ENCODE measurements around the gene TEX101.
A peak's percentile ranks its signal among the peaks of the same experiment; 100 is the strongest.
"Not testable (repeated sequence)": the region's sequence is repeated elsewhere in the genome, so short reads cannot be mapped to it uniquely, and the experiment has no call there.

Gene TEX101

DNA sequence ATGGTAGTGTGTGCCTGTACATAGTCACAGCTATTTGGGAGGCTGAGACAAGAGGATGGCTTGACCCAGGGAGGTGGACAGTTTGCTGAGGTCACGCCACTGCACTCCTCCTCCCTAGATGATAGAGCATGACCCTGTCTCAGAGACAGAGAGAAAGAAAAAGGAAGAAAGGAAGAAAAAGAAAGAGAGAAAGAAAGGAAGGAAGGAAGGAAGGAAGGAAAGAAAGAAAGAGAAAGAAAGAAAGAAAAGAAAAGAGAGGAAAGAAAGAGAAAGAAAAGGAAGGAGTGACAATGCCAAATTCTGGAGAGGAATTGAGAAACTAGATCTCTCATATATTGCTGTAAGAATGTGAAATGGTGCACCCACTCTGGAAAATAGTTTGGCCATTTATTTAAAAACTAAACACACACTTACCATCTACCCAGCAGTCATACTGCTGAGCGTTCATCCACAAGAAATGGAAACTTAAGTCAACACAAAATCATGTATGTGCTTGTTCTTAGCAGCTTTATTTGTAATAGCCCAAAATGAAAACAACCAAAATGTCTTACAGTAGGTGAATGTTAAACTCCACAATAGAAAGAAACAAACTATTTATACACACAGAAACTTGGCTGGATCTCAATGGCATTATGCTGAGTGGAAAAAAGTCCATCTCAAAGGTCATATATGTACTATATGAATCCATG is 7.5 kb downstream of the TEX101 start:
- no peak for DNase-seq

DNA sequence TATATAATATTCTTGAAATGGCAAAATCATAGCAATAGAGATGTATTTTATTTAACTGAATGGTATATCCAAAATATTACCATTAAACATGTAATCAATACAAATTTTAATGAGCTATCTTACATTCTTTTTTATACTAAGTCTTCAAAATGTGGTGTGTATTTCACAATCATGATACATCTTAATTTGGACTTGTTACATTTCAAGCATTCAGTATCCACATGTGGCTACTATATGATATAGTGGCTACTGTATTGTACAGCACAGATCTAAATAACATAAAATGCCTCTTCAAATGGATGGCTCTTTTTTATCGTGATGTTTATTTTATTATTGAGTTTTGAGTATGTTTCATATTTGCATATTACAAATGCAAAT is 8.0 kb downstream of the TEX101 start:
- no peak for DNase-seq

DNA sequence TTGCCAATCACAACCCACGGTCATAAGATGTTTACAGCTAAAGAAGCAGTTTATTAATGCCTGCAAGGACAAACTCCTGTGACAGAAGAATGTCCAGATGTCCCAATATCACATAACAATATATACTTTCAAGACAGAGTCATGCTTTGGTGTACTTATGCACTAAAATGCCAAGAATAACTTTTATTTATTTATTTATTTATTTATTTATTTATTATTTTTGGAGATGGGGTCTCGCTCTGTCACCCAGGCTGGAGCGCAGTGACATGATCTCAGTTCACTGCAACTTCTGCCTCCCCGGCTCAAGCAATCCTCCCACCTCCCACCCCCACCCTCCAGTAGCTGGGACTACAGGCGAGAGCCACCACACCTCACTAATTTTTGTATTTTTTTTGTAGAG is 9.1 kb downstream of the TEX101 start:
- DNase-seq: no peak

DNA sequence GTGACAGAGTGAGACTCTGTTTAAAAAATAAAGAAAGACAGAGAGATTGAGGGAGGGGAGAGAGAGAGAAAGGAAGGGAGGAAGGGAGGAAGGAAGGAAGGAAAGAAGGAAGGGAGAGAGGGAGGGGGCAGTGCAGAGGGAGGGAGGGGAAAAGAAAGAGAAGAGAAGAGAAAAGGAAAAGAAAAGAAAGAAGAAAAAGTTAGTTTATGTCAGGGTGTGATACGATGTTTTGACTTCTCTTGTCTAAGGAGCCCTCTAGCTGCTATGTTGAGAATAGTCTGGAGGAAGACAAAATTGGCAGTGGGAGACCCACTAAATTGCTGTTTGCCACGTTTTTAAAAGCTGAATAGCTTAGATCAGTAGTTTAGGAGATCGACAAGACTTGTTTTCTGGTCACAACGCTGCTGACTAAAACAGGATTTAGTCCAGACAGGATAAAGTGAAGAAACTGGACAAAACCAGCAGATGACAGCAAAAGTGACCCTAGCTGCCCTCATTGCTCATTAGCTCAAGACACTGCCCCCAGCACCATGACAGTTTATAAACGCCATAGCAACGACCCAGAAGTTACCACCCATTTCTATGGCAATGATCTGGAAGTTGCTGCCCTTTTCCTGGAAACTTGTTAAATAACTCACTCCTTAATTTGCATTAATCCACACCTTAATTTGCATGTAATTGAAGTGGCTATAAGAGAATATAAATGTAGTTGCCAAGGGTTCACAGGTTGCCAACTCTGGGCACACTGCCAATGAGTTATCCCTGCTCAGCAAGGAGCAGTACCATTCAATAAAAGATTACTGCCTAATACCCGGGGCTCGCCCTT is 11.1 kb downstream of the TEX101 start:
- no peak for DNase-seq

DNA sequence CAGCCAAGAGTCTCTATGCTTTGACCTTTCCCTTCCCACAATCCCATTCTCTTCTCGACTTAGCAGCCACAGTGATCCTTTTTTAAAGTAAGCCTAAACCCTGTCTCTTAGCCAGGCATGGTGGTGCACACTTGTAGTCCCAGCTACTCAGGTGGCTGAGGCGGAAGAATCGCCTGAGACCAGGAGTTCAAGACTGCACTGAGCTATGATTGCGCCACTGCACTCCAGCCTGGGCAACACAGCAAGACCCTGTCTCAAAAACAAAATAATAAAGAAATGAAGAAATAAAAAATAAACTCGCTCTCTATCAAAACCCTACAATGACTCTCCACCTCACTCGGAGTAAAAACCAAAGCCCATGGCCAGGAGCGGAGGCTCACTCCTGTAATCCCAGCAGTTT is 14.7 kb downstream of the TEX101 start:
- no peak for DNase-seq

DNA sequence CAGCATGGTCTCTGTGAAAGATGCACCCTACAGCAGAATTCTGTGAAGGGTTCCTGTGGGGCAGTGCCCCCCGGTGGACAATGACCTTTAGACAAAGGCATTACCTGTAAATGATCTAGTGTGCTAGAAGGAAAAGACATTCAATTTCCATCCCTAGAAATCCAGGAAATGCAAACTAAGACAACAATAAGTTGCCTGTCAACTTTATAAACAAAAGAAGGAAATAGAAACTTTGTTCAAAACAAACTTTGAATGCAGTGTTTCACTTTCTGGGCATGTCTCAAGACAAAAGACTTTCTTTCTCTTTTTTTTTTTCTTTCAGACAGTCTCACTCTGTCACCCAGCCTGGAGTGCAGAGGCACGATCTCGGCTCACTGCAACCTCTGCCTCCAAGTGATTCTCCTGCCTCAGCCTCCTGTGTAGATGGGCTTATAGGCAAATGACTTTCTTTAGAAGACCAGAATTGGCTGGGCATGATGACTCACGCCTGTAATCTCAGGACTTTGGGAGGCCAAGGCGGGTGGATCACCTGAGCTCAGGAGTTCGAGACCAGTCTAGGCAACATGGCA is 15.5 kb downstream of the TEX101 start:
- no peak for DNase-seq

DNA sequence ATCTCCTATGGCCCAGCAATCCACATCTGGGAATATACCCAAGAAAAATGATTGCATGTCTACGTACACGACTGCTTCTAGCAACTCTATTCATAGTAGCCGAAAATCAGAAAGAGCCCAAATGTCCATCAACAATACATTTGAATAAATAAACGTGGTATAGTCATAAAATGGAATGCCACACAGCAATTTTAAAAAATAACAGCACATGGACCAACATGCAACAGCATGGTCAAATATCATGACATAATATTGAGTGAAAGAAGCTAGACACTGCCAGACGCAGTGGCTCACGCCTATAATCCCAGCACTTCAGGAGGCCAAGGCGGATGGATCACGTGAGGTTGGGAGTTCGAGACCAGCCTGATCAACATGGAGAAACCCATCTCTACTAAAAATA is 16.3 kb downstream of the TEX101 start:
- no peak for DNase-seq

DNA sequence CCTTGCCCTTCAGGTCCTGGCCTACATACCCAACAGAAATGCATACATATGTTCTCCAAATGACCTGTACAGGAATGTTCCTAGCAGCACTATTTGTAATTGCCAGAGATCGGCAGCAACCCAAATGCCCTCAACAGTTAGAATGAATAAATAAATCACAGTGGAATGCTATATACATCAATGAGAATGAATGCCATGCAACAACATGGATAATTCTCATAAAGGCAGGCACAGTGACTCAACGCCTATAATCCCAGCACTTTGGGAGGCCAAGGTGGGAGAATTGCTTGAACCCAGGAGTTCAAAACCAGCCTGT is 18.6 kb downstream of the TEX101 start:
- DNase-seq: no peak

DNA sequence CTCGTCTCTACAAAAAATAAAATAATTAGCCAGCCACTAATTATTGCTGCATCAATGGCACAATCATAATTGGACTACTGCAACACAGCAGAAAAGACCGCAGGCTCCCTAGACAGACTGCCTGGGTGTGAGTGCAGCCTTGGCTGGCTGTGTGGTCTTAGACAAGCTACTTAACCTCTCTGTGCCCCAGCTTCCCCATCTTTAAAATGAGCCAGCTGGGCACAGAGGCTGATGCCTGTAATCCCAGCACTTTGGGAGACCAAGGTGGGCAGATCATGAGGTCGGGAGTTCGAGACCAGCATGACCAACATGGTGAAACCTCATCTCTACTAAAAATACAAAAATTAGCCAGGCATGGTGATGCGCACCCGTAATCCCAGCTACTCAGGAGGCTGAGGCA is 19.0 kb downstream of the TEX101 start:
- no peak for DNase-seq

DNA sequence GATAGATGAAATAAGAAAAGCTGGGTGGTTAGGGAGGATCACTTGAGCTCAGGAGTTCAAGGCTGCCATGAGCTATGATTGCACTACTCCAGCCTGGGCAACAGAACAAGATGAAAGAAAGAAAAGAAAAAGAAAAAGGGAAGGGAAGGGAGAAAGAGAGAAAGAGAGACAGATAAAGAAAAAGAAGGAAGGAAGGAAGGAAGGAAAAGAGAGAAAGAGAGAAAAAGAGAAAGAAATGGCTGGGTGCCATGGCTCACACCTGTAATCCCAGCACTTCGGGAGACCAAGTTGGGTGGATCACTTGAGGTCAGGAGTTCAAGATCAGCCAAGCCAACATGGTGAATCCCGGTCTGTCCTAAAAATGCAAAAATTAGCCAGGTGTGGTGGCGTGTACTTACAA is 21.1 kb downstream of the TEX101 start:
- DNase-seq: no peak

DNA sequence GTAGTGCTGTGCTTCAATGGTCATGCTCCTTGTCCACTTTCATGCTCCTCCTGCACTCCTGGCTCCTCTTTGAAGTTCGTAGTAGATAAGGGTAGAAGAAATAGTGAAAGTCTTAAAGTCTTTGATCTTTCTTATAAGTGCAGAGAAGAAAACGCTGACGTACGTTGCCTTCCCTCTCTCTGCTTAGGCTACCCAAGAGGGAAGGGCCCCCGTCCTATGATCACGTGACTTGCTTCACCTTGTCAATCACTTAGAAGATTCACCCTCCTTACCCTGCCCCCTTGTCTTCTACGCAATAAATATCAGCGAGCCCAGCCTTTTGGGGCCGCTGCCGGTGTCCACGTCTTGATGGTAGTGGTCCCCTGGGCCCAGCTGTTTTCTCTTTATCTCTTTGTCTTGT is 22.6 kb downstream of the TEX101 start:
- DNase-seq: not testable (repeated sequence)

DNA sequence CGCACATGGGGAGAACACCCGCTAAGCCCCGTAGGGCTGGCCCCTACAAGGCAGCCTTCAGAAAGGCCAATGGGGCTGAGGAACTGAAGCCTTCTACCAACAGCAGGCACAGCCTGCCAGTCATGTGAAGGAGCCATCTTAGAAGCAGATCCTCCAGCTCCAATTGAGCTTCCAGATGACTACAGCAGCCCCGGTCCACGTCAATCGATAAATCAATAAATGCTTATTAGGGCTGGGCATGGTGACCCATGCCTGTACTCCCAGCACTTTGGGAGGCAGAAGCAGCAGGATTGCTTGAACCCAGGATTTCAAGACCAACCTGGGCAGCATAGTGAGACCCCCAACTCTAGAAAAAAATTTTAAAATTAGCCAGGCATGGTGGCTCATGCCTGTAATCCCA is 23.0 kb downstream of the TEX101 start:
- DNase-seq: no peak

DNA sequence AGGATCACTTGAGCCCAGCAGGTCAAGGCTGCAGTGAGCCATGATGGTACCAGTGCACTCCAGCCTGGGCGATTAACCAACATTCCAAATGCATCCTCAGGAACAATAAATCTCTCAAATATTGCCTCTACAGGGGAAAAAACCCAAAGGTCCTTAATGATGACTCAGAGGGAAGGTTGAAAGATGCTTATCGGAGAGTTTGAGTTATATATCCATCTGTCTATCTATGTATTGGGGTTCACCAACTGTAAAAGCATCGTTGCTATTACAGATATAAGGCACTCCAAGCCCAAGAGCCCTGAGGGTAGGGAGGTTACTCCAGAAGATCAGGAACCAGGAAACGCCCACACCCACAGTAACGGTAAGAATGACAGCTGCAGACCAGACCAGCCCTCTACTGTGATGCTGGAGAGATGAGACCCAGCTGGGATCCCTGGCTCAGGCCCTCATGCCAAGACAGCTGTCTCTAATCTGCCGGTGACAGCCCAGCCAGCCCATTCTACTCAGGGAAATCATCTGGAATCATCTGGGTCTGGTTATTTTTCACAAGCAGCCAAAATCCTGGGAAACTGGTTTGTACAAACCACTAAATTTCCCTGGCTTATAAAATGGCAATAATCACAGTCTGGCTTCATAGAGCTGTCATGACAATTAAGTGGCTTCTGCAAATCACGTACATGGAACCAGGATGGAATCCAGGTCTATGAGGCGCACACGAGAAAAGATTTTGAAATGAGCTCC is 23.8 kb downstream of the TEX101 start:
- DNase-seq: no peak

DNA sequence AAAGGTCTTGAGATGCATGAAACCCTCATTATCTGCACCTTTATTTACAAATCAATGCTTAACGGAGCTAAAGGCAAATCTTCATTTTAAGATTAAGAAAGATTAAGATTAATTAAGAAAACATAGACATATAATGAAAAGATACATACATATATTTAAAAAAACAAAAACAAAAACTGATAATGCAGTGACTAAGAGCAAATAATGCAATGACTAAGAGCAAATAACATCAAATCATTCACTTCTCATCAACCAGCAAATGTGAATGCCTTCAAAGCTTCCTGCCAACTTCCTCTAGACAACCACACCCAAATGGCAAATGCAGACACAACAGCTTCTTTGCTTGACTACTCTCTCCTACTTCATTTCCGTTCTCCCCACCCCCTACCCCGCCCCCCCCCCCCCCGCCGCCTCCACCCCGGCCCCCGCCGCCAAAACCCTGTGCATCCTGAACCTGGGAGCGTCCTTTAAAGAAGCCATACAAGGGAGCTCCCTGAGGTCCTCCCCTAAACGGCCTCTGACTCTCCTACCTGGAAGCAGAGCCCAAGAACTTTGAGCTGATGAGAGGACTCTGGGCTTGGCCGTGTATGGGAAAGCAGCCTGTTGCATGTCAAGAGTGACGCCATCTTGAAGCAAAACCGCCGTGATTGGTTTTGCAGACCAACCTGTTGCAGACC is 24.5 kb downstream of the TEX101 start:
- DNase-seq: no peak

DNA sequence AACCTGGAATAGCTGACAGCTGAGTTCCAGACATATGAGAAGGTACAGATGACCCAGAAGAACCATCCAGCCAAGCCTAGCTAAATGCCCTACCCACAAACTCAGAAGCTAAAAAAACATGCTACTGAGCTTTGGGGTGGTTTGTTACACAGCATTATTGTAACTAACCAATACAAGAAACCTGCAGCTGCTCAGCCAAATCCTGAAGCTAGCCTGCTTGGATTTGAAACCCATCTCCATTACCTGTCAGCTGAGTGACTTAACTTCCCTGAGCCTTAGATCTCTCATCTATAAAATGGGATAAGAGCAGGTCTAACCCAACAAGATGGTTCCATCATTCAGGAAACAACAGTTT is 25.0 kb downstream of the TEX101 start:
- no peak for DNase-seq

DNA sequence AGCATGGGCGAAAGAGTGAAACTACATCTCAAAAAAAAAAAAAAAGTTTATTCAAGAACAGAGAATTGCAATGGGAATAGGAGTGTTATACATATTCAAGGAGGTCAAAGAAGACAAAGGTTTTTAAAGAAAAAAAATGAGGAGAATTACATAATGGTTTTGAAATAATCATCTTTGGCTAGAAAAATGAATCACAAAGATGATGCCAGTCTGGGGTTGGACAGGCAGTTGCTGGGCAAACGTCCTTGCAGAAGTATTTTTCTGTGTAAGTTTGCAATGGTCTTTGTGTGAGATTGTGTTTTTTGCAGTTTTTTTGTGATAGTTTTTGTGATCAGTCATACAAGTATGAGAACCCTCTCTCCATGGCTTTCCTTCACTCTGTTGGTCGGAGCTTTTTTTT is 27.0 kb downstream of the TEX101 start:
- no peak for DNase-seq

DNA sequence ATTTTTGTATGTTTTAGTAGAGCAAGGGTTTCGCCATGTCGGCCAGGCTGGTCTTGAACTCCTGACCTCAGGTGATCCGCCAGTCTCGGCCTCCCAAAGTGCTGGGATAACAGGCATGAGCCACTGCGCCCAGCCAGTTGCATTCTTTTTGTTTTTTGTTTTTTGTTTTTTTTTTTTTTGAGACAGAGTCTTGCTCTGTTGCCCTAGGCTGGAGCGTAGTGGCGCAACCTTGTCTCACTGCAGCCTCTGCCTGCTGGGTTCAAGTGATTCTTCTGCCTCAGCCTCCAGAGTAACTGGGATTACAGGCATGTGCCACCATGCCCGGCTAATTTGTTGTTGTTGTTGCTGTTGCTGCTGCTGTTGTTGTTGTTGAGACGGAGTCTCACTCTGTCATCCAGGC is 29.4 kb downstream of the TEX101 start:
- not testable (repeated sequence) for DNase-seq

DNA sequence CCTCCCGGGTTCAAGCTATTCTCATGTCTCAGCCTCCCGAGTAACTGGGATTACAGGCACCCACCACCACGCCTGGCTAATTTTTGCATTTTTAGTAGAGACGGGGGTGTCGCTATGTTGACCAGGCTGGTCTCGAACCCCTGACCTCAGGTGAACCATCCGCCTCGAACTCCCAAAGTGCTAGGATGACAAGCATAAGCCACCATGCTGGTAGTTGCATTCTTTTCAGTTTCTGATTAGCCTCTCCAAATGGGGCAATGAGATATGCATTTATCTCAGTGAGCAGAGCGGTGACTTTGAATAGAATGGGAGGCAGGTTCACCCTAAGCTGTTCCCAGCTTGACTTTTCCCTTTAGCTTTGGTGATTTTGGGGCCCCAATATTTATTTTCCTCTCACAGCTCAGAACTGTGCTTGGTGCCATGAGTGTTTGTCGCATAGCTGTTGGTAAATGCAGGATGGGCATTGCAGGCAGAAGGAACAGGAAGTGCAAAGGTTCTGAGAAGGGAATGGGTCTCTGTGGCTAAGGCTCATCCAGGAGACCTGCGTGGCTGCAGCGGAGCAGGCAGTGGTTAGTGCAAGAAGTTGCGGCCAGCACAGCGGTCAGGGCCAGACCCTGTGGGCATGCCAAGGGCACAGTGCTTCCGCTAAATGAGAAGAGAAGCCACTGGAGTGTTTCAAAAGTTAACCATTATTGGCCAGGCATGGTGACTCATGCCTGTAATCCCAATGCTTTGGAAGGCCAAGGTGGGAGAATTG is 30.0 kb downstream of the TEX101 start:
- no peak for DNase-seq

DNA sequence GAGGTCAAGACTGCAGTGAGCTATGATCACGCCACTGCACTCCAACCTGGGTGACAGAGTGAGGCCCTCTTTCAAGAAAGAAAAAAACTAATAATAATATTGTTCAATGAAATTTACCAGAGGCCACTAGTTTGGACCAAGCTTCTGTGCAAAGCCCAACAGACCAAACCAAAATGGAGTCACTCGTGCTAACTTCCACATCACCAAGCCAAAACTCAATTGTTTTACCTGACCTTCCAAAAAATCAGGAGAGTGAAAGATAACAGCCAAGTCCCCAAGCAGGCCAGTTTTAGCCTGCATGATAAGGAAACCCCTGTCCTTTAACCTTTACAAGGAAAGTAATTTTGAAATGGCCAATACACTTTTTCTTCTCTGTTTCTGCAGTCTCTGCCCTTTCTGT is 30.7 kb downstream of the TEX101 start:
- no peak for DNase-seq

DNA sequence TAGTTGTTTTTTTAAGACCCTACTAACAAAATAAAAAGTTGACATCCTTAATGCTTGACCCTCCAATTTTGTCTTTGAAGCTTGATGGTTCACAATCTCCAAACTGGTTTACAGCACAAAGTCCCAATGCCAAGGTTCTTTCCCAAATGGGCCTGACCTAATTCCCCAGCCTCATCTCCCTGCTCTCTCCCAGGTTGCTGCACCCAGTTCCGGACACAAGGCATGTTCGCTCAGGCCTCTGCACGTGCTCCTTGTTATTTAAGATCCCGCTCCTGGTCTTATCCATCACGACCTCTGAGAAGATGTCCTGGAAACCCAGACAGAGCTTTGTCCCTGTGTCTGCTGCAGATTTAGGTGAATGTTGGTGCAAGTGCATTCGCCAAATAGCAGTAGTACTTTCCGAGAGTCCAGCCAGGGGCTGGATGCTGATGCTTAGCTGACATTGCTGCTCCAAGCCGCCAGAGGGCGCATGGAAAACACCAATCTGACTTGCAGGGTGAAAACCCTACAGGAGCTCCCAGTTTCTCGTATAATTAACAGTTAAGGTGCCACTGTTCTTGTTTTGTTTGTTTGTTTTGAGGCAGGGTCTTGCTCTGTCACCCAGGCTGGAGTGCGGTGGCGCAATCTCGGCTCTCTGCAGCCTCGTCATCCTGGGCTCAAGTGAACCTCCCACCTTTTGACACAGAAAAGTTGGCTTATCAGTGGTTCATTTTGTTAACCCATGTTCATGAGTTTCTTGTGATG is 32.2 kb downstream of the TEX101 start:
- peak; percentile 14 for DNase-seq

DNA sequence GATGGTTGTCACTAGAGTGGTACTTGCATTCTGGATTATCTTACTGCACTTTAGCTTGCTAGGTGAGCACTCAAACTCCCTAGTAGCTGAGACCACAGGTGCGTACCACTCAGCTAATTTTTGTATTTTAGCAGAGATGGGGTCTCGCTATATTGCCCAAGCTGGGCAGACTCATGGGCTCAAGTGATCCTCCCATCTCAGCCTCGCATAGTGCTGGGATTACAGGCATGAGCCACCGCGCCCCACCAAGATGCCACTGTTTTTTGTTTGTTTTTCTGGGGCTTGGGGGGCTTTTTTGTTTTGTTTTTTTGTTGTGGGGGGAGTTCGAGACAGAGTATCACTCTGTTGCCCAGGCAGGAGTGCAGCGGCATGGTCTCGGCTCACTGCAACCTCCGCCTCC is 33.0 kb downstream of the TEX101 start:
- no peak for DNase-seq

DNA sequence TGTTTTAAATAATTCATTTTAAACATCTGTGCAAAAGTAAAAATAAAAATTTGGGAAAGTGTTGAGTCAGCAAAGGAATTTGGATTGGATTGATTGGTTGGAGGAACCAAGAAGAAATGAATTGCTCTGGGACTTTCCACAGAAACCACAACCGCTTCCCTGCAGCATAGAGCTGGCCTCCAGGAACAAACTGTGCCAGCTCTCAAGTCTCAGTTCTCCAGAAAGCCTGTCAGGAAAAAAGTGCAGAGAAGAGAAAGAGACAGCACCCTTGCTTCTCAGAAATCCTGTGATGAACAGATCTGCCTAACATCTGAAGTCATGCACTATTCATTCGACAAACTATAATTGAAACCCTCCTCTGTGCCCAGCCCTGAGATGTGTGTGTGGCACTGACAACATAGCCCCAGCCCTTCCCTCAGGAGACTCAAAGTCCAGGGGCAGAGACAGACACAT is 35.9 kb downstream of the TEX101 start:
- DNase-seq: no peak

Data from NCI-H510A (cell line).